Posterior vena cava (tissue), 2 donors: Measurements from ENCODE around the gene ATP13A2. TPM values are rescaled to one million over a fixed set of nuclear protein-coding genes. Genes with fewer than 3 reads are reported as not detected.

Source experiments
- DNase-seq: peaks from one replicate; pipeline ENCODE4 v3.0.0-alpha.2; 2020; ENCODE audit warnings: low spot score
- intact Hi-C, 2 donors: fragments of 100-400 bp; cut with DNase I; formaldehyde crosslinking; loops; one replicate each; pipeline versions ENCODE4 v1.14.1 to v1.14.2; 2022 to 2023
- long read RNA-seq, 2 donors: library from polyadenylated mRNA; unstranded; transcript quantifications; one replicate each; pipeline ENCODE4 v2.0.0, GENCODE V29; 2020 to 2021
- total RNA-seq, 2 donors: library from RNA; stranded (reverse); fragmentation: NEBNext Ultra II Directional; extraction: Animal tissue kit (Norgen Biotek cat#: 25700); gene quantifications; one replicate each; pipeline ENCODE4 v1.2.1, GENCODE V29; 2021
- donor health status: DM: yes; HTN: yes; CAD: no.
- donor health status: DM: yes; HTN: yes; CAD: no.

Gene ATP13A2
- 10 to 100 TPM; 20.2 to 27.6 TPM for total RNA-seq
- long read RNA-seq, donor 1, partial matches to known transcripts = 4 of 8 reads
- long read RNA-seq, donor 1, other reads (novel, unspliced or antisense) = 4 of 8 reads
- long read RNA-seq, donor 2, partial matches to known transcripts = 13 of 26 reads
- long read RNA-seq, donor 2, other reads (novel, unspliced or antisense) = 13 of 26 reads

GRCh38 chr1:17011439-17012307 lies at the start of gene ATP13A2:
ATP13A2 (minus strand) TSS chr1:17011928; CDS start chr1:17011738, 190 bp downstream.
- DNase-seq = peak; percentile 91
- intact Hi-C loops = no loop called here

GRCh38 chr1:17061486-17061885 lies 49.8 kb upstream of the ATP13A2 start:
- DNase-seq = no peak
- intact Hi-C loops = no loop called here

- intact Hi-C loops = no loop called here
- DNase-seq = no peak
Observed at GRCh38 chr1:17060306-17060749, 48.6 kb upstream of the ATP13A2 start.

GRCh38 chr1:17059391-17060305 lies 47.9 kb upstream of the ATP13A2 start:
- intact Hi-C loops = loop anchor here (5.0 kb wide), 1 partner anchor 178 kb away; no protein-coding TSS in a partner anchor
- no peak for DNase-seq

GRCh38 chr1:17056551-17056950 lies 44.8 kb upstream of the ATP13A2 start:
- DNase-seq = no peak
- intact Hi-C loops = loop anchor here (5.0 kb wide), 1 partner anchor 181 kb away; no protein-coding TSS in a partner anchor

GRCh38 chr1:17055801-17056200 lies 44.1 kb upstream of the ATP13A2 start:
- intact Hi-C loops = loop anchor here (5.0 kb wide), 1 partner anchor 182 kb away; no protein-coding TSS in a partner anchor
- no peak for DNase-seq

GRCh38 chr1:17053685-17054410 lies 42.1 kb upstream of the ATP13A2 start, which contains the start of gene SDHB:
SDHB (minus strand) TSS chr1:17054032; CDS start chr1:17054019, 13 bp downstream.
- intact Hi-C loops = no loop called here
- peak; percentile 100 for DNase-seq

GRCh38 chr1:17053086-17053684 lies 41.5 kb upstream of the ATP13A2 start:
- DNase-seq = no peak
- intact Hi-C loops = no loop called here

GRCh38 chr1:17052641-17053040 lies 40.9 kb upstream of the ATP13A2 start:
- no peak for DNase-seq
- intact Hi-C loops = no loop called here

- intact Hi-C loops = no loop called here
- DNase-seq = no peak
Observed at GRCh38 chr1:17052038-17052437, 40.3 kb upstream of the ATP13A2 start.

GRCh38 chr1:17047924-17048323 lies 36.2 kb upstream of the ATP13A2 start:
- DNase-seq = no peak
- intact Hi-C loops = loop anchor here (5.0 to 10.0 kb wide), 2 partner anchors 93 to 96 kb away; no protein-coding TSS in a partner anchor

GRCh38 chr1:17046334-17046657 lies 34.6 kb upstream of the ATP13A2 start:
- DNase-seq = no peak
- intact Hi-C loops = loop anchor here (5.0 to 10.0 kb wide), 2 partner anchors 91 to 94 kb away; no protein-coding TSS in a partner anchor

- DNase-seq = no peak
- intact Hi-C loops = loop anchor here (5.0 to 10.0 kb wide), 2 partner anchors 91 to 93 kb away; no protein-coding TSS in a partner anchor
Observed at GRCh38 chr1:17045634-17046333, 34.1 kb upstream of the ATP13A2 start.

- no peak for DNase-seq
- intact Hi-C loops = loop anchor here (5.0 to 10.0 kb wide), 2 partner anchors 90 to 93 kb away; no protein-coding TSS in a partner anchor
Observed at GRCh38 chr1:17045150-17045549, 33.4 kb upstream of the ATP13A2 start.

GRCh38 chr1:17043676-17044075 lies 31.9 kb upstream of the ATP13A2 start:
- no peak for DNase-seq
- intact Hi-C loops = loop anchor here in 1 of 2 donors (10.0 kb wide), 1 partner anchor 89 kb away; no protein-coding TSS in a partner anchor

GRCh38 chr1:17040135-17040534 lies 28.4 kb upstream of the ATP13A2 start:
- intact Hi-C loops = loop anchor here in 1 of 2 donors (10.0 kb wide), 1 partner anchor 85 kb away; no protein-coding TSS in a partner anchor
- DNase-seq = no peak

- intact Hi-C loops = no loop called here
- no peak for DNase-seq
Observed at GRCh38 chr1:17039522-17039921, 27.8 kb upstream of the ATP13A2 start.
